22Rv1 (cell line): ENCODE results near the gene PPP6R1.

Experiments
- ZFX ChIP-seq: fragments of 450-650 bp; IDR thresholded peaks from 2 replicates; pipeline ENCODE4 v1.6.1; 2017; ENCODE audit warnings: antibody characterized with exemption, borderline replicate concordance
- TF ChIP-seq, protein P1 (sequence below): fragments of 450-650 bp; IDR thresholded peaks from 2 replicates; pipeline ENCODE4 v1.5.1; 2017; ENCODE audit warnings: mild to moderate bottlenecking

GRCh38 chr19:55273978-55274707 lies 15.3 kb upstream of the PPP6R1 start:
- TF ChIP-seq ZFX = no peak
- TF ChIP-seq, protein P1, sequence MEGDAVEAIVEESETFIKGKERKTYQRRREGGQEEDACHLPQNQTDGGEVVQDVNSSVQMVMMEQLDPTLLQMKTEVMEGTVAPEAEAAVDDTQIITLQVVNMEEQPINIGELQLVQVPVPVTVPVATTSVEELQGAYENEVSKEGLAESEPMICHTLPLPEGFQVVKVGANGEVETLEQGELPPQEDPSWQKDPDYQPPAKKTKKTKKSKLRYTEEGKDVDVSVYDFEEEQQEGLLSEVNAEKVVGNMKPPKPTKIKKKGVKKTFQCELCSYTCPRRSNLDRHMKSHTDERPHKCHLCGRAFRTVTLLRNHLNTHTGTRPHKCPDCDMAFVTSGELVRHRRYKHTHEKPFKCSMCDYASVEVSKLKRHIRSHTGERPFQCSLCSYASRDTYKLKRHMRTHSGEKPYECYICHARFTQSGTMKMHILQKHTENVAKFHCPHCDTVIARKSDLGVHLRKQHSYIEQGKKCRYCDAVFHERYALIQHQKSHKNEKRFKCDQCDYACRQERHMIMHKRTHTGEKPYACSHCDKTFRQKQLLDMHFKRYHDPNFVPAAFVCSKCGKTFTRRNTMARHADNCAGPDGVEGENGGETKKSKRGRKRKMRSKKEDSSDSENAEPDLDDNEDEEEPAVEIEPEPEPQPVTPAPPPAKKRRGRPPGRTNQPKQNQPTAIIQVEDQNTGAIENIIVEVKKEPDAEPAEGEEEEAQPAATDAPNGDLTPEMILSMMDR = no peak
